Stimulated activated CD8-positive, alpha-beta memory T cell treated with anti-CD3 and anti-CD28 coated beads, Interleukin-7, amount 100 ng/mL, for 1 hour (primary cell): ENCODE results near the gene TPRKB.
"Not testable (repeated sequence)": the region's sequence is repeated elsewhere in the genome, so short reads cannot be mapped to it uniquely, and the experiment has no call there.

Source experiments
- DNase-seq, 2 donors: peaks; one replicate each; pipeline ENCODE4 v3.0.0-alpha.2; 2020; ENCODE audit warnings: low read depth in 2 of 2

The TPRKB gene

GRCh38 chr2:73700131-73700611, 37.0 kb downstream of the TPRKB start:
- no peak for DNase-seq

- no peak for DNase-seq
Measured at GRCh38 chr2:73699437-73699836, 37.7 kb downstream of the TPRKB start.

DNA sequence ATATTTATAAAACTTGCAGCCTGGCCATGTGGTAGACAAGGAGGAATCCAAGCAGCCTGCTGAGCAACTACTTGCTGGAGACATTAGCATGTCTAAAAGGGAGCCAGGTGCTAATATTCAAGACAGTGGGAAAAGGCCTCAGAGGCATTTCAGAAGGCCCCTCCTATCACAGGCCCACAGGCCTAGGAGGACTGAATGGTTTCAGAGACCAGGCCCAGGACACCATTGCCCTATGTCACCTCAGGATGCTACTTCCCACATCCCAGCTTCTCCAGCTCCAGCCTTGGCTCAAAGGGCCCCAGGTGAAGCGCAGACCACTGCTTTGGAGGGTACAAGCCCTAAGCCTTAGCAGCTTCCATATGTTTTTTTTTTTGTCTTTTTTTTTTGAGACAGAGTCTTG, 39.0 kb downstream of the TPRKB start:
- DNase-seq = no peak

DNA sequence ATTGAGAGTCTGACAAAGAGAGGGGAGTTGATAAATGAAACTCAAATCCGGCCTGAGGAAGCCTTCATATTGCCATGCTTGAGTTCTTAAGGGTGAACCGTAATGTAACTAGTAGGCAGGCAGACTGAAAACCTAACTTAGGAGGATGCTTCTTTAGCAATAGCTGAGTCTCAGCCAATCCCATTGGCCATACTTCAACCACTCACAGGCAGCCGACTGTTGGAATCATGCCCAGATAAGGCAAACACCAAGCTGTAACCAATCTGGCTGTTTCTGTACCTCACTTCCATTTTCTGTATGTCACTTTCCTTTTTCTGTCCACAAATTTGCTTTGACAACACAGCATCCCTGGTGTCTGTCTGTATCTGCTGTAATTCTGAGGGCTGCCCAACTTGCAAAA, 39.5 kb downstream of the TPRKB start:
- DNase-seq = no peak

DNA sequence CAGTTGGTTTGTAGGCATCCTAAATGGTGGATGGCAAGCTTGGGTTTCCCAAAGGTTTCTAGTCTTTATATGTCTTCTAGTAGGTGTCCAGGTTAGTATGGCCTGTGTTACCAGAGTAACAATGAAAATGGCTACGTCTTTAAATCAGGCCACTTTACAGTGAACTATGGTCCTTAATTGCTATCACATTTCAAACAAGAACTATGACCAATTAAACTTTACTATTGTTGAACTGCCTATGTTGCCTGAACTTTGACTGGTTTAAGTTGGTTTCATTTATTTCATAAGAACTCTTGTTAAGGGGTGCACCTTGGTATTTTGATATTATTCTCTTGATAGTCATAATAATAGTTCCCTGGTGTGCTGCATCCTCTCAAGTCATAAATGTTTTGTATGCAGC, 40.2 kb downstream of the TPRKB start:
- not testable (repeated sequence) for DNase-seq

DNA sequence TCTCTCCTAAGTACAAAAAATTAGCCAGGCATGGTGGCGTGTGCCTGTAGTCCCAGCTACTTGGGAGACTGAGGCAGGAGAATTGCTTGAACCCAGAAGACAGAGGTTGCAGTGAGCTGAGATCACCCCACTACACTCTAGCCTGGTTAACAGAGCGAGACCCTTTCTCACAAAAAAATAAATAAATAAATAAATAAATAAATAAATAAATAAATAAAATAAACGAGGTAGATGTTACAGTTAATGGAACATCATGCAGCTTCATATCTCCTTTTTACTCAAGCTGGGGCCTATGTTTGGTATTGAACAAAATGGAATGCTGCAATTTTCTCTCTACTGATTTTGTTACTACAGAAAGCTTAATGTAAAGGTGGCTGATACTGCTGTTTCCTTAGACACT, 40.6 kb downstream of the TPRKB start:
- DNase-seq = not testable (repeated sequence)

GRCh38 chr2:73690372-73691088, 46.6 kb downstream of the TPRKB start:
- not testable (repeated sequence) for DNase-seq

- DNase-seq = not testable (repeated sequence)
Measured at GRCh38 chr2:73688494-73688893, 48.7 kb downstream of the TPRKB start.

DNA sequence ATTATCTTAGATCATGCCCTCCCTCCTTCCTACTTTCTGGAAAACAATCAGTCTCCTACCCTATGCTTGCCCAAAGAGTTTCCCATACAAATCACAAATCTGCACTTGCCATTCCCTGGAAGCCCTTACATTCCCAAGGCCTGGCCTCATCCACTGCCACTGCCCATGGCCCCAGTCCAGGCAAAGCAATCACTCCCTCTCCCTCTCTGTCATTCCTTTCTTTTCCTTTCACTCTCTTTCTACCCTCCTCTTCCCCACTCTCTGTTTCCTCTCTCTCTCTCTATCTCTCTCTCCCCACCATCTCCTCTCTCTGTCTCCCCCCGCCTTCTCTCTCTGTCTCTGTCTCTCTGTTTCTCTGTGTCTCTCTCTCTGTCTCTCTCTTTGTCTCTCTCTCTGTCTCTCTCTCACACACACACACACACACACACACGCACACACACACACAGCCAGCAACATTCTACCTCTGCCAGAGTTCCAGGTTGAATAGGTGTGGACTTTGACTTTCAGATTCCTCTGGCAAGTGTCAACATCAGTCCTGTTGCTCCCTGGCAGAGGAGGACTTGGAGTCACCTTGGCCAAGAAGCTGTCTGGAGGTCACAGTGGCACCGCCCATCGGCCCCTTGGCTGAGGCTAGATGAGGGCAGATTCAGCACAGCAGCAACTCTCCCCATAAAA, 51.2 kb downstream of the TPRKB start:
- DNase-seq = no peak

DNA sequence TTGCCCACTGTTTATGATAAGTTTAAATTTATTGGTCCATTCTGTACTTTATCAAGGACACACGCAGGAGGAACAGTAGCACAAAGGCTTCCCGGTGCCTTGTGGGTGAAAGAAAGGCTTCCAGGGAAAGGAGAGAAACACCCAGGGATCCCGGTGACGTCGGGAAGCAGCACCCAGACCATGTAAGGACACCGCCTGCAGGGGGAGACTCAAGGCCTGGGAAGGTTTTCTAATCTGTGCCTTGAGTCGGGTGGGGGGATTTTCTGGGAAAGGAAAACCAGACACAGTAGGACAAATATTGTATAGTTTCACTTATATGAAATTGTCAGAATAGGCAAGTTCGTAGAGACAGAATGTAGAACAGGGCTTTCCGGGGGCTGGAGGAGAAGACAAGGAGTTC, 52.2 kb downstream of the TPRKB start:
- not testable (repeated sequence) for DNase-seq

DNA sequence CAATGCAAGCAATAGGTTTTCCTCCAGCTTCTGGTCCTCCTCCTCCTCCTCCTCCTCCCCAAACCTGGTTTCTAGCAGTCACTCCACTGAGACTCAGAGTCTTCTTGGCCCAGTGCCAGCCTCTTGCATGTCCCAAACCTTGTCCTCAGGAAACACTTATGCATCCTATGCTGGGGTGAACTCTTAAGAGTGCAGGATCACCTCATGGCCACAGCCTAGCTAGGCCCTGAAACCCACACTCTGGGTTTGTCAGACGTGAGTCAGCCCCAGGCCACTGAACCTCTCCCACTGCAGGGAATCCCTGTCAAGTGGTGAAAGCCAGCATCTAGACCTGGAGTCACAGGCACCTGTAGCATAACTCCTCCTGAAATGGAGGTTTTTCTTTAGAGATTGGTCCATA, 52.8 kb downstream of the TPRKB start:
- not testable (repeated sequence) for DNase-seq

- not testable (repeated sequence) for DNase-seq
Measured at GRCh38 chr2:73679951-73680571, 57.1 kb downstream of the TPRKB start.
